Nephron progenitor cell (in vitro differentiated cells): ENCODE data around the gene SIX3.
A peak's percentile ranks its signal among the peaks of the same experiment; 100 is the strongest.

Source experiments
- DNase-seq: peaks from one replicate; pipeline ENCODE4 v3.0.0; 2021
- H3K27ac Mint-ChIP-seq: 2 replicates; pipeline ENCODE4 v1.8.0; 2021; ENCODE audit warnings: mild to moderate bottlenecking, moderate library complexity, mixed read lengths
- H3K27me3 Mint-ChIP-seq: 2 replicates; pipeline ENCODE4 v1.8.0; 2021; ENCODE audit warnings: mild to moderate bottlenecking, low read depth, mixed read lengths; ENCODE audit not compliant: poor library complexity
- H3K36me3 Mint-ChIP-seq: 2 replicates; pipeline ENCODE4 v1.8.0; 2021; ENCODE audit warnings: low read depth, mixed read lengths
- H3K4me1 Mint-ChIP-seq: 2 replicates; pipeline ENCODE4 v1.8.0; 2021; ENCODE audit warnings: mixed read lengths
- H3K4me3 Mint-ChIP-seq: 2 replicates; pipeline ENCODE4 v1.8.0; 2021; ENCODE audit warnings: mild to moderate bottlenecking, moderate library complexity, mixed read lengths
- H3K9me3 Mint-ChIP-seq: 2 replicates; pipeline ENCODE4 v1.8.0; 2021; ENCODE audit warnings: mild to moderate bottlenecking, moderate library complexity, mixed read lengths
- TF ChIP-seq, protein P1 (sequence below): fragments of 200-600 bp; sonication (generic); IDR thresholded peaks from 2 replicates; pipeline ENCODE4 v1.5.0; 2021; ENCODE audit warnings: antibody characterized with exemption

SIX3 gene

DNA sequence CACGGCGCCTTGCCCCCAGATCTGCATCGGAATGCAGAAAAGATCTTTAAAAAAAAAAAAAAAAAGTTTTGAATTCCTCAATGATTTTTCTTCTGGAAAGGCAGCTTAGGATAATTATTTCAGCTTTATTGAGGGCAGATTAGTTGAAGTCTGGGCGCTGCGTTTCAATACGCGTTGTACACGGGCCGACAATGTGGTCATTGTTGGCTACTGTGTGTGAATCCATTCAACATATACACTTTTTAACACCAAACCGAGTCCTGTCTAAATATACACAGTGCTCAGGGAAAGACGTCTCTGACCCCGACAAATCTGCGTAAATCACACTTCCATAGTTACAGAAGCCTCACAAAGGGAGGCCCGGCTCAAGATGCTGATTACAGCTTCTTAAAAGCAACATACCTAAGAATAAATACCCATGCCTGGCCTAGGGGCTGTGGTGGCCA, 1.4 kb upstream of the SIX3 start:
- no peak overlapping the region for H3K27ac Mint-ChIP-seq
- DNase-seq: no peak
- TF ChIP-seq, protein P1, sequence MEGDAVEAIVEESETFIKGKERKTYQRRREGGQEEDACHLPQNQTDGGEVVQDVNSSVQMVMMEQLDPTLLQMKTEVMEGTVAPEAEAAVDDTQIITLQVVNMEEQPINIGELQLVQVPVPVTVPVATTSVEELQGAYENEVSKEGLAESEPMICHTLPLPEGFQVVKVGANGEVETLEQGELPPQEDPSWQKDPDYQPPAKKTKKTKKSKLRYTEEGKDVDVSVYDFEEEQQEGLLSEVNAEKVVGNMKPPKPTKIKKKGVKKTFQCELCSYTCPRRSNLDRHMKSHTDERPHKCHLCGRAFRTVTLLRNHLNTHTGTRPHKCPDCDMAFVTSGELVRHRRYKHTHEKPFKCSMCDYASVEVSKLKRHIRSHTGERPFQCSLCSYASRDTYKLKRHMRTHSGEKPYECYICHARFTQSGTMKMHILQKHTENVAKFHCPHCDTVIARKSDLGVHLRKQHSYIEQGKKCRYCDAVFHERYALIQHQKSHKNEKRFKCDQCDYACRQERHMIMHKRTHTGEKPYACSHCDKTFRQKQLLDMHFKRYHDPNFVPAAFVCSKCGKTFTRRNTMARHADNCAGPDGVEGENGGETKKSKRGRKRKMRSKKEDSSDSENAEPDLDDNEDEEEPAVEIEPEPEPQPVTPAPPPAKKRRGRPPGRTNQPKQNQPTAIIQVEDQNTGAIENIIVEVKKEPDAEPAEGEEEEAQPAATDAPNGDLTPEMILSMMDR: no peak
- no peaks in the 10 kb centered on the region for H3K9me3 Mint-ChIP-seq
- H3K4me3 Mint-ChIP-seq: no peak overlapping the region
- H3K36me3 Mint-ChIP-seq: no peaks in the 10 kb centered on the region
- peaks cover 19% of the 10 kb centered on the region for H3K4me1 Mint-ChIP-seq
- peaks cover 98% of the 10 kb centered on the region for H3K27me3 Mint-ChIP-seq

DNA sequence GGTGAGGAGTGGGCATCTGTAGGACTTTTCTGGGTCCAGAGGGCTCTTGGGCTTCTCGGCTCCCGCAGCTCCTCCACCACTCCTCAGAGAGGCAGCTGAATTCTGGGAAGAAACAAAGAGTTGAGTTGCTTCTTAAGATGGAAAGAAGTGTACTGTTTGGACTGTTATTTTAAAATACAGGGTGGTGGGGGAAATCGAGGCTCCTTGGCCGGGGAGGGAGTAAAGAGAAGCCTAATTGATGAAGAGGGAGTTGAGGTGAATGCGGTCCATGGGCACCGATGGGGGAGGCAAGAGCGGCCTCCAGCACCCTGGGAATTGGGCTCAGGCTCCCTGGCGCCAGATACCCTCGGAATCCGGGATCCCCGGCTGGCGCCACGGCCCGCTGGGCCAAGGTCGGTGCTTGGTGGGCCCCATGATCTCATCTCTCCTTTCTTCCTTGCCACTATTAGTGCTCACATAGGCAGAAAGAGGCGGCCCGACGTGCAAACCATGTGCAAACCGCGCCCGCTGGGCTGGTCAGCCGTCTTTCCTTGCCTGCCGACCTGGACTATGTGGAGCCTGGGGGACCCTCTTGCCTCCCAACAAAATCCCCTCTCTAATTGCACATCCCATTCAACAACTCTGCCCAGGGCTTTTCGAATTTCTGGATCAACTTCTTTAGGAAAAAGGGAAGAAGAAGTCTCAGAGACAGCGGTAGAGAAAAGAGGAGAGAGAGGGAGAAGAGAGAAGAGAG, 604 bp upstream of the SIX3 start:
- Mint-ChIP-seq H3K4me1 (peaks cover 19% of the 10 kb centered on the region), H3K36me3 (no peaks in the 10 kb centered on the region), H3K27ac (no peak overlapping the region), H3K27me3 (peaks cover 98% of the 10 kb centered on the region), H3K4me3 (peak overlapping the region; percentile 13), H3K9me3 (no peaks in the 10 kb centered on the region)
- TF ChIP-seq, protein P1: no peak
- no peak for DNase-seq

GRCh38 chr2:44942304-44943030, 965 bp downstream of the SIX3 start:
- Mint-ChIP-seq H3K27me3 (peaks cover 98% of the 10 kb centered on the region), H3K27ac (no peak overlapping the region), H3K36me3 (no peaks in the 10 kb centered on the region), H3K4me3 (peak overlapping the region; percentile 62), H3K4me1 (peaks cover 19% of the 10 kb centered on the region), H3K9me3 (no peaks in the 10 kb centered on the region)
- peak; percentile 55 for DNase-seq
- TF ChIP-seq, protein P1: no peak

- Mint-ChIP-seq H3K4me3 (peak overlapping the region; percentile 62), H3K4me1 (peaks cover 19% of the 10 kb centered on the region), H3K27ac (no peak overlapping the region), H3K36me3 (no peaks in the 10 kb centered on the region), H3K9me3 (no peaks in the 10 kb centered on the region), H3K27me3 (peaks cover 98% of the 10 kb centered on the region)
- DNase-seq: no peak
- TF ChIP-seq, protein P1: no peak
Observed at GRCh38 chr2:44943031-44943692, 1.7 kb downstream of the SIX3 start.

- Mint-ChIP-seq H3K36me3 (no peaks in the 10 kb centered on the region), H3K9me3 (no peaks in the 10 kb centered on the region), H3K4me3 (no peak overlapping the region), H3K27me3 (peaks cover 98% of the 10 kb centered on the region), H3K27ac (no peak overlapping the region), H3K4me1 (peaks cover 19% of the 10 kb centered on the region)
- TF ChIP-seq, protein P1: no peak
- no peak for DNase-seq
Observed at GRCh38 chr2:44943693-44944101, 2.2 kb downstream of the SIX3 start.
